Measurements from ENCODE around the gene FJX1.
A peak's percentile ranks its signal among the peaks of the same experiment; 100 is the strongest.

Gene FJX1

GRCh38 chr11:35617687-35618496, at the start of gene FJX1:
Gene FJX1, plus strand, starts transcription at chr11:35618460. Its CDS starts 177 bp downstream, at chr11:35618637.
- no peak for FAIRE-seq

GRCh38 chr11:35571696-35572095, 46.6 kb upstream of the FJX1 start:
- DNase-seq (ENCODE audit: insufficient read length, low spot score) (no peak), FAIRE-seq (no peak)

More at GRCh38 chr11:35617687-35618496, at the start of gene FJX1:
- DNase-seq (ENCODE audit: insufficient read length, low spot score) = peak; percentile 66

- FAIRE-seq (no peak), DNase-seq (ENCODE audit: insufficient read length, low spot score) (no peak)
Measured at GRCh38 chr11:35579557-35580396, 38.5 kb upstream of the FJX1 start.

- no peak for DNase-seq (ENCODE audit: insufficient read length, low spot score)
- no peak for FAIRE-seq
Measured at GRCh38 chr11:35580397-35580781, 37.9 kb upstream of the FJX1 start.

GRCh38 chr11:35582033-35582432, 36.2 kb upstream of the FJX1 start:
- no peak for DNase-seq (ENCODE audit: insufficient read length, low spot score)
- no peak for FAIRE-seq

GRCh38 chr11:35583126-35583525, 35.1 kb upstream of the FJX1 start:
- no peak for DNase-seq (ENCODE audit: insufficient read length, low spot score)
- no peak for FAIRE-seq

GRCh38 chr11:35583843-35584242, 34.4 kb upstream of the FJX1 start:
- DNase-seq (ENCODE audit: insufficient read length, low spot score) = no peak
- FAIRE-seq = no peak

- FAIRE-seq = no peak
- no peak for DNase-seq (ENCODE audit: insufficient read length, low spot score)
Measured at GRCh38 chr11:35584321-35584720, 33.9 kb upstream of the FJX1 start.

GRCh38 chr11:35585416-35585815, 32.8 kb upstream of the FJX1 start:
- FAIRE-seq = no peak
- DNase-seq (ENCODE audit: insufficient read length, low spot score) = no peak

- DNase-seq (ENCODE audit: insufficient read length, low spot score) (no peak), FAIRE-seq (no peak)
Measured at GRCh38 chr11:35586222-35586621, 32.0 kb upstream of the FJX1 start.

GRCh38 chr11:35587972-35588371, 30.3 kb upstream of the FJX1 start:
- FAIRE-seq (no peak), DNase-seq (ENCODE audit: insufficient read length, low spot score) (no peak)

- no peak for DNase-seq (ENCODE audit: insufficient read length, low spot score)
- FAIRE-seq = no peak
Measured at GRCh38 chr11:35588627-35589026, 29.6 kb upstream of the FJX1 start.

- DNase-seq (ENCODE audit: insufficient read length, low spot score) (no peak), FAIRE-seq (no peak)
Measured at GRCh38 chr11:35589281-35589680, 29.0 kb upstream of the FJX1 start.

GRCh38 chr11:35590412-35590811, 27.8 kb upstream of the FJX1 start:
- no peak for FAIRE-seq
- DNase-seq (ENCODE audit: insufficient read length, low spot score) = no peak

GRCh38 chr11:35593143-35593542, 25.1 kb upstream of the FJX1 start:
- no peak for DNase-seq (ENCODE audit: insufficient read length, low spot score)
- FAIRE-seq = no peak

- no peak for DNase-seq (ENCODE audit: insufficient read length, low spot score)
- no peak for FAIRE-seq
Measured at GRCh38 chr11:35594680-35595079, 23.6 kb upstream of the FJX1 start.

- FAIRE-seq = no peak
- no peak for DNase-seq (ENCODE audit: insufficient read length, low spot score)
Measured at GRCh38 chr11:35598254-35599125, 19.8 kb upstream of the FJX1 start.

GRCh38 chr11:35600331-35600838, 17.9 kb upstream of the FJX1 start:
- DNase-seq (ENCODE audit: insufficient read length, low spot score) (no peak), FAIRE-seq (no peak)

GRCh38 chr11:35602160-35602793, 16.0 kb upstream of the FJX1 start:
- no peak for FAIRE-seq
- DNase-seq (ENCODE audit: insufficient read length, low spot score) = no peak

GRCh38 chr11:35602979-35603378, 15.3 kb upstream of the FJX1 start:
- FAIRE-seq (no peak), DNase-seq (ENCODE audit: insufficient read length, low spot score) (no peak)

Data from GM19239 (cell line).